NCI-H1417 (cell line): ENCODE results near the gene CBFA2T3.
A peak's percentile ranks its signal among the peaks of the same experiment; 100 is the strongest.
"Not testable (repeated sequence)": the region's sequence is repeated elsewhere in the genome, so short reads cannot be mapped to it uniquely, and the experiment has no call there.

ENCODE experiments used
- DNase-seq, 3 experiments: peaks; one replicate each; lab custom pipeline; 2025; lab: John Stamatoyannopoulos, UW

CBFA2T3 gene

DNA sequence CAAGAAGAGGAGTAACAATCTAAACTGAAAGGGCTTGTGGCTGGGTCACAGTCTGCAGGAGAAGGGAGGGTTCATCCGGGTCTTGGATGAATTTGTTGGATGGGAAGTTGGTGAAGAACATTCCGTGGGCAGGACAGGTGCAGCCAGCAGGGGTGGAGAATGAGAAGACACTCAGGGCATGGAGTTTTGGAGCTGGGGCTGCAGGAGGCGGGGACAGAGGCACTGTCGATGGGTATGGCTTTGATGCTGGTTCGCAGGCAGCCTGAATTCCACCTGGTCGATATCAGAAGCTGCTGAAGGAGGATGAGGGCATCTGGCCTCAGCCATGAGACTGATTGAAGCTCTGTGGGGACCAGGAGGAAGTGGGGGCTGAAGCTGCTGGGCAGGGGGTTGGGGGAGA is 36.1 kb upstream of the CBFA2T3 start:
- no peak for DNase-seq

DNA sequence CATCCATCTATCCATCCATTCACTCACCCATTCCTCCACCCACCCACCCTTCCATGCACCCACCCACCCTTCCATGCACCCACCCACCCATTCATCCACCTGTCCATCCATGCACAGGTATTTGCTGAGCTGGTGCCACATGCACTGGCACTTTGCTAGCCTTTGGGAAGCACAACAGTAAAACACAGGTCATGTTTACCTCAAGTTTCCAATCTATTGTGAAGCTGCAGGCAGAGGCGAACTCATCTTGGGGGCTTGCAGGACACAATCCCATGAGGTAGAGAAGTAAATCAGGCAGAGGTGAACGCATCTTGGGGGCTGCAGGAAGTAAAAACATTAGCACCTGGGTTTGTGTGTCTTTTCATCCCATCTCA is 35.6 kb upstream of the CBFA2T3 start:
- no peak for DNase-seq

DNA sequence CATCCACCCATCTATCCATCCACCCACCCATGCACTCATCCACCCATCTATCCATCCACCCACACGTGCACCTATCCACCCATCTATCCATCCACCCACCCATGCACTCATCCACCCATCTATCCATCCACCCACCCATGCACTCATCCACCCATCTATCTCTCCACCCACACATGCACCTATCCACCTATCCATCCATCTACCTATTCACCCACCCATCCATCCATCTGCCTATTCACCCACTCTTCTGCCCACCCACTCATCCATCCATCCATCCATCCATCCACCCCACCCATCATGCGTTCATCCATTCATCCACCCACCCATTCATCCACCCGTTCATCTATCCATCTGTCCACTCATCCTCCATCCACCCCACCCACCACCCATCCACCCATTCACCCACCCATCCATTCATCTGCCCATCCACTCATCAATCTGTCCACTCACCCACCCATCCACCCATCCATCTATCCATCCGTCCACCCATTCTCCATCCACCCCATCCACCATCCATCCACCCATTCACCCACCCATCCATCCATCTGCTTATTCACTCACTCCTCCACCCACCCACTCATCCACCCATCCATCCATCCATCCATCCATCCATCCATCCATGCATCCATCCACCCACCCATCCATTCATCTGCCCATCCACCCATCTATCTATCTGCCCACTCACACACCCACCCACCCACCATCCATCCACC is 35.1 kb upstream of the CBFA2T3 start:
- no peak for DNase-seq

DNA sequence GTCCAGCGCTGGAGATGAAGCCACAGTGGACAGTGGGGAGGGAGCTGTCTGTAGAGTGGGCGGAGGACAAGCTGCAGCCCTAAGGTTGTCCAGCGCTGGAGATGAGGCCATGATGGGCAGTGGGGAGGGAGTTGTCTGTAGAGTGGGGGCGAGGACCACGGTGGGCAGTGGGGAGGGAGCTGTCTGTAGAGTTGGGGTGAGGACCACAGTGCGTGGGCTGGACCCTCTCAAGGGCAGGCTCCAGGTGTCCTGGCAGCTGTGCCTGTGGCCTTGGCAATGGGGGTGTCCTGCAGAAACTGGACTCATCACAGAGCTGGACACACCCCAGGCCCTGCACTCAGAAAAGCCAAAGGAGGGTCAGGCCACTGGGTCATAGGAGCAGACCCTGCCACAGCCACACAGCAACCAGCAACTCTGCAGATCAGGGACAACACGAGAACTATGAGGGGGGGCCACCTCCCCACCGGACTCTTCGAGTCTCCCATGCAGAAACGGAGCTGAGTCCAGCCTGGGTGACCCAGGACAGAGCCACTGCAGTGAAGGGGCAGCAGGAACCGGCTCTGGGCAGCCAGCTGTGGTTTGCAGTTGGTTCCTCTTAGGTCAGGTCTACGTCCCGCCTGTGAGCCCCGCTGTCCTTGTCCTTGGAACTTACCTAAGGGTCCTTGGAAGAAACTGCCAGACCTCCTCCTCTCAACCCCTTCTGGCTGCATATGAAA is 33.4 kb upstream of the CBFA2T3 start:
- DNase-seq = no peak

DNA sequence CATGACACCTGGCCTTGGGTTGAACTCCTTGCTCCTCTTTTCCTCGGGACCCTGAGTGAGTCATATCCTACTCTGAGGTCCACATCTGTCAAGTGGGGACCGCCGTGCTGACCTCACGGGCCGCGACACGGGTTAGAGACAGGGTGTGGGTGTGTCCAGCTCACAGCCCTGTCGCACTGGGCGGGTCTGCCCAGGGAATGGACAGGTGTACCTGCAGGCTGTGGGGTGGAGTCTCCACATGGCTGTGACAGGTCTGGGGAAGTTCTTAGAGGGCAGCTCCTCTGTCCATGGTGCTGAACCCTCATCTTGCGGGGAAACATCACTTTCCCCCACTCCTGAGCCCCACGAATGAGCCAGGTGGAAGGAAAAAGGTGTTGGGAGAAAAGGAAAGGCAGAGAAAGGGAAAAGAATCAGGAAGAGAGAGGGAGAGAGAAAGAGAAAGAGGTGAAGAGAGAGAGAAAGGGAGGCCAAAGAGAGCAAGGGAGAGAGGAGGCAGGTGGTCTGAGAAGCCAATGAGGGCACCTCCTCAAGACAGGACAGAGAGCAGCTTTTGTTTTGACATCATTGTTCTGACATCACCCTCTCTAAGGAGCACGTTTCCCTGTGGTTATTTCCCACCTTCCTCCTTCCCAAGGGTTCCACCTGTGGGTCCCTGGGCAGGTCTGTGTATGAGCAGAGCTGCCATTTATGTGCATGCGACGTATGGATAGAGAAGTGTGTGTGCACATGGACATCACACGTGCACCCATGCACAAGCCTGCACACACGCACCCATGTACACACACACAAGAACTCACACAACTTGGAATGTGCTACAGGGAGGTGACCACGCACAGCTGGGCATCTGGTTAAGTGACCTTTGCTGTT is 32.6 kb upstream of the CBFA2T3 start:
- no peak for DNase-seq

DNA sequence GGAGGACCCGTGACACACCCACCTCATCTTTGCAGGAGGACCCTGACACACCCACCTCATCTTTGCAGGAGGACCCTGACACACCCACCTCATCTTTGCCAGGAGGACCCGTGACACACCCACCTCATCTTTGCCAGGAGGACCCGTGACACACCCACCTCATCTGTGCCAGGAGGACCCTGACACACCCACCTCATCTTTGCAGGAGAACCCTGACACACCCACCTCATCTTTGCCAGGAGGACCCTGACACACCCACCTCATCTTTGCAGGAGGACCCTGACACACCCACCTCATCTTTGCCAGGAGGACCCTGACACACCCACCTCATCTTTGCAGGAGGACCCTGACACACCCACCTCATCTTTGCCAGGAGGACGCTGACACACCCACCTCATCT is 31.8 kb upstream of the CBFA2T3 start:
- DNase-seq = not testable (repeated sequence)

DNA sequence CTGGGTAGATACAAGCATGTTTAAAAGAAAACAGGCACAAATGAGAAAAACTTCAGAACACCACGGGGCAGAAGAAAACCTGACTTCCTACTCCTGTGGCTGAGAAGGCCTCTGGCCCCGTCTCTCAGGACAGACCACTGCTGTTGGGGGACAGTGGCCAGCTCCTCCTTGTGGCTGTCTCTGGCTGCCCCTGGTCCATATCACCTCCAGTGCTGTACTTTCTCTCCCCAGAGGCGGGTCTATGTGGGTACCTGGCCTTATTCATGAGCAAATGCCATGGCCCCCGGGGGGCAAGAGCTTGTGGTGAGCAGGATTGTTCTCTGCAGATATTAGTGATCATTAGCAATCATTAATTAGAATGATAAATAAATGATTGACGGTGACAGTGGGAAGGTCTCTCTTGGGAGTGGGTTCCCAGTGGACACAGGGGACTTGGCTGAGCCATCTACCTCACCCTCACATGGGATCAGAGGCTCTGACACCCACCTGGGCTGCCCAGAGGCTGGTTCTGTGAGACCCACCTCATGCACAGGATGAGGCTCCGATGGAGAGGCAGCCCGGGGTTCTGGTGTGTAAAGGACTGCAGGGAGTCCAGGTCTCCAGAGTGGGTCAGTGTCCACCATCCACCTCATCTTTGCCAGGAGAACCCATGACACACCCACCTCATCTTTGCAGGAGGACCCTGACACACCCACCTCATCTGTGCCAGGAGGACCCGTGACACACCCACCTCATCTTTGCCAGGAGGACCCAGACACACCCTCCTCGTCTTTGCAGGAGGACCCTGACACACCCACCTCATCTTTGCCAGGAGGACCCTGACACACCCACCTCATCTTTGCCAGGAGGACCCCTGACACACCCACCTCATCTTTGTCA is 30.6 kb upstream of the CBFA2T3 start:
- DNase-seq = no peak

DNA sequence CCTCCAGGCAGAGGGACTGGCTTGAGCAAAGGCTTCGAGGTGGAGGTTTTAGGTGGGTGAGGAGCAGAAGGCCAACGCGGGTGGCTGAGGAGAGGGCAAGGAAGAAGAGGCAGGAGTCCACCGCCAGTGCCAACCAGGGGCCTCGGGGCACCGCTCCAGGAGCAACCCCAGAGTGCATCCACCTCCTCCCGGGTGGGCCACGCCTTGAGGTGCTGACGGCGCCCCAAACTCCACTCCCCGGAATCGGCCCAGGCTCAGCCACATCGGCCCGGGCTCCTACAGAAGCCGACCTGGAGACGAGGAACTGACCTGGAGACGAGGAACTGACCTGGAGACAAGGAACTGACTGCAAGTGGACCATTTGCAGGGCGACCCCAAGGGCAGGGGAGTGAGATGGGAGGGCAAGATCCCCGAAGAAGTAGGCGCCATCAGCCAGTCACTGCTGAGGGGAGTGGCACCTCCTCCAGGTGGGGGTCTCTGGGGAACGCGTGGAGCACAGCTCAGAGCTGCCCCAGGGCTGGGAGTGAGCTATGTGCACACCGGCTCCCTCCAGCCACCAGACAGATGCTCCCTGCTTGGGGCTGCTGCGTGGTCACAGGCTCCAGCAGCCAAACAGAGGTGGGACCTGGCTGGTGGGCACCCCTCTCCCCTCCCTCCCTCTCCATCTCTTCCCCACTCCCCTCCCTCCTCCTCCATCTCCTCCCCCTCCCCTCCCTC is 29.2 kb upstream of the CBFA2T3 start:
- DNase-seq = no peak

DNA sequence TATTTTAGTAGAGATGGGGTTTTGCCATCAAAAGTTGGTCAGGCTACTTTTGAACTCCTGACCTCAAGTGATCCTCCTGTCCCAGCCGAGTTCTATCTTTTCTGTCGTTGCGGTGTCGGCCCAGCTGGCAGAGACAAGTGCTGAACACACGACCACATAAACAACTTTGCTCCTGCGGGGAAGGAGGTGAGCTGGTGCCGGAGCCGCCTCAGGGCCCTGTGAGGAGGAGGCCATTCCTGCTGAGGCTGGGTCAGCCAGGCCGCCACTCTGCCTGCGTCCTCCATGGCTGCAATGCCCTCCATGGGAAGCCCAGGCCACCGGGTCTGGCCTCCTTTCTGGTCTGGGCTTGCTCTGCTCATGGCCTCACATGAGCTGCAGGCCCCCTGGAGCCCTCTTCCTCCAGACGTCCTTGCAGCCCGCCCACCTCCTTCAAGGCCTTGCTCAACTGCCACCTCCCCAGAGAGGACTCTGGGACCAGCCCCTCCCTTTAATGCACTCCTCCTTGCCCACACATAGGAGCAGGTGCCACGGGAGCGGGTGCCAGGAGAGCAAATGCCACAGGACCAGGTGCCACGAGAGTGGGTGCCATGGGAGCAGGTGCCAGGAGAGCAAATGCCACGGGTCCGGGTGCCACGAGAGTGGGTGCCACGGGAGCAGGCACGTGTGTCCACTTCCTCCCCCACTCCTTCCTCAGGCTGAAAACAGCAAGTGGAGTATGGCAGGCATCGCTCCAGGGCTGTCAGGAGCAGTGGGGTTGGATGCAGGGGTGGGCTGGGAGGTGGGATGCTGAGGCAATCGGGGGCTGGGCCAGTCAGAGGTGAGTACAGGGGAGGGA is 28.4 kb upstream of the CBFA2T3 start:
- no peak for DNase-seq

DNA sequence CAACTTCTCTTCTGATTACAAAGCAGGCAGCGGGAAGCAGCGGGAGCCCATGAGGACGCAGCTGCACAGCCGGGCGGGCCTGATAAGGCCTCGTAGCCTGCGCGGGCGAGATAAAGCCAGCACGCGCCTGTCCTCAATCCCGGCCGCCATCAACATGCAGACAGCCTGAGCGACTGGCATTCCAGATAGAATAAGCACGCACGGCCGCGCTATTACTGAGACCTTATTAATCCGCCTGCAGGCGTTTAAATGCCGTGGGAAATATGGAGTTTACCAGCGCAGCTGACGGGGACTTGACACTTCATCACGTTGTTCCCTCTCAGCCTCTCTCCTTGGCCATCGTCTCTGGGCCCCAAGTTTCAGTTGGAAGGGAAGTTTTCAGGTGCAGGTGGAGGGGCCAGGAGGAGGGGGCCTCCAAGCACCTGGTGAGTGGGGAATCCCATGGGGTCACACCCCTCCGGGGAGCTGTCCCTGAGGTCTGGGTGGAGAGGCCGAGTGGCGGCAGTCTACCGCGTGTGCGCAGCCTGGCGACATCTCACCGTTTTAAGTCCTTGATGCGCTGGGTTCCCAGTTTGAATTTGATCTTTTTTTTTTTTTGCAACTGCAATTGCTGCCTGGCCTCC is 27.3 kb upstream of the CBFA2T3 start:
- DNase-seq = peak in 2 of 3 experiments; percentile 58 to 76

DNA sequence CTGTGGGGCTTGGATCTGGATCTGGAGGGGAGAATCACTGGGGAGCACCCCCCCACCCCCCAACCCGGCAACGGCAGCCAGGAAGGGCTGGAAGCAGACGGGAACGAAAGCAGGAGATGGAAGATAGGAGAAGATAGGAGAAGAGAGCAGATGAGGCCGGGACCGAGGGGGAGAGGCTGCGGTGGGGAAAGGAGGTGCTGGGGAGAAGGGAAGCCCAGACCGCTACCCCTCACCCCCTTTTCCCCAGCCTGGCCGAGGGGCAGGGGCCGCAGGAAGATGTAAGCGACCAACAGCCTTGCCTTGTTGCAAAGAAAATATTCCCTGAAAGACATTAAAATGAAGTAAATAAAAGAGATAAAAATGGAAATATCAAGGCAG is 26.8 kb upstream of the CBFA2T3 start:
- no peak for DNase-seq

DNA sequence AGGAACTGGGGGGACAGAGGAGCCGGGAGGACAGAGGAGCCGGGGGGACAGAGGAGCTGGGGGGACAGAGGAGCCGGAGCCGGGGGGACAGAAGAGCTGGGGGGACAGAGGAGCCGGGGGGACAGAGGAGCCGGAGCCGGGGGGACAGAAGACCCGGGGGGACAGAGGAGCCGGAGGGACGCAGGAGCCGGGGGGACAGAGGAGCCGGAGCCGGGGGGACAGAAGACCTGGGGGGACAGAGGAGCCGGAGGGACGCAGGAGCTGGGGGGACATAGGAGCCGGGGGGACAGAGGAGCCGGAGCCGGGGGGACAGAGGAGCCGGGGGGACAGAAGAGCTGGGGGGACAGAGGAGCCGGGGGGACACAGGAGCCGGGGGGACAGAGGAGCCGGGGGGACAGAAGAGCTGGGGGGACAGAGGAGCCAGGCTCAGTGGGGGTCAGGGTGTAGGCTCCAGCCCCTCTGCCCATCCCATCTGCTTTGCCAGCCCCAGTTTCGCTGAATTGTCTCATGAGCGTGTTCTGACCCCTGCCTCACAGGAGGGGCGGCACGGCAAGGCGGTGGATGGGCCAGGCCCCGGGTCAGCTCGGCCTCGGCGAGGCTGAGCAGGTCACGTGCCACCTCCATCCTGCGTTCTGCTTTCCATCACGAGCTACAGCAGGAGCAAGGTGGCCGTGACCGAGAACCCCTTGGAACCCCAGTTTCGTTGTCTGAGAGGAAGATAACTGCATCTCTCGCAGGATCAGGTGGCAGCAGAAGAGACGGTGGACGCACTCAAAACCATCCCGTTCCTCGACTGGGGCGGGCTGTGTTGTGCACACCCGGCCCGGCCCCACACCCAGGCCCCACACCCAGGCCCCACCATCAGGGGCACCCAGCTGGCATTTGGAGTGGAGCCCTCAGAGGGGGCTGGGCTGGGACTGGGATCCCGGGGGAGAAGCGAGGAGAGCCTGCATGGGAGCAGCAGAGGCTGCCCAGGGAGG is 26.1 kb upstream of the CBFA2T3 start:
- DNase-seq = peak in 2 of 3 experiments; percentile 62 to 64

DNA sequence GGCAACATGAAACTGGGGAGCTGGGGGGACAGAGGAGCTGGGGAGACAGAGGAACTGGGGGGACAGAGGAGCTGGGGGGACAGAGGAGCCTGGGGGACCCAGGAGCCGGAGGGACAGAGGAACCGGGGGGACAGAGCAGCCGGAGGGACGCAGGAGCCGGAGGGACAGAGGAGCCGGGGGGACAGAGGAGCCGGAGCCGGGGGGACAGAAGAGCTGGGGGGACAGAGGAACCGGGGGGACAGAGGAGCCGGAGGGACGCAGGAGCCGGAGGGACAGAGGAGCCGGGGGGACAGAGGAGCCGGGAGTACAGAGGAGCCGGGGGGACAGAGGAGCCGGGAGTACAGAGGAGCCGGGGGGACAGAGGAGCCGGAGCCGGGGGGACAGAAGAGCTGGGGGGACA is 25.1 kb upstream of the CBFA2T3 start:
- not testable (repeated sequence) for DNase-seq

DNA sequence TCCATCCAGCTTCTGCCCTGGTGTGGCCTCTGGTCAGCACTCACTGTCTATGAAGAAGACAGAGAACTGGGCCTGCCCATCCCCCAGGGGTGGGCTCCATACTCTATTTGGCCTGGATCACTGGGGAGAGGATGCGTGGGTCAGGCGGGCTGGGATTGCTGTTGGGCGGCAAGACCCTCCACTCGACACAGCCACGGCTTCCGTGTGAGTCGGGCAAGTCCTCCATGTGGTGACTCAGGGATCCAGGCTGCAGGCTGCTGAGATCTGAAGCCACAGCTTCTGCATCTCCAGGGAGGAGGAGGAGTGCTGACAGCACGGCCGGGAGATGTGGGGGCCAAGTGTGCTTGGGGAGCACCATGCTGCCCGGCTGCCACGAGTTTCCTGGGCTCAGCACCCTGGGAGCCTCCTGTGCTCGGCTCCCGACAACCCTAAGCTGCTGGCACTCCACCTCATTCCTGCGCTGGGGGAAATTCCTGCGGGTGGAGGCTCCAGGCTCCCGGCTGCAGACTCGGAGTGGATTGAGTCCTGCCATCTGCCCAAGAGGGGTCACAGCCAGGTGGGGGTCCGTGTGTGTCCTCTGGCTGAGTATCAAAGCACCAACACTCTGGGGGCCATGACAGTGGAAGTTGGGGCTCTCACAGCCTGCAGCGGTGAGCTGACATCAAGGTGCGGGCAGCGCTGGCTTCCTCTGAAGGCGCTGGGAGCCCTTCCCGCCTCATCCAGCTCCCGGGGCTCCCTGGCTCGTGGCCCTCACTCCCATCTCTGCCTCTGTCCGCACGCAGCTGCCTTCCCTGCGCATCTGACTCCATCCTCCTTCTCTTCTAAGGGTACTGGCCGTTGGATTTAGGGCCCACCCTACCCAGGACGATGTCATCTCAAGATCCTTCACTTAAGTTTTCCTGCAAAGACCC is 24.4 kb upstream of the CBFA2T3 start:
- DNase-seq = no peak

DNA sequence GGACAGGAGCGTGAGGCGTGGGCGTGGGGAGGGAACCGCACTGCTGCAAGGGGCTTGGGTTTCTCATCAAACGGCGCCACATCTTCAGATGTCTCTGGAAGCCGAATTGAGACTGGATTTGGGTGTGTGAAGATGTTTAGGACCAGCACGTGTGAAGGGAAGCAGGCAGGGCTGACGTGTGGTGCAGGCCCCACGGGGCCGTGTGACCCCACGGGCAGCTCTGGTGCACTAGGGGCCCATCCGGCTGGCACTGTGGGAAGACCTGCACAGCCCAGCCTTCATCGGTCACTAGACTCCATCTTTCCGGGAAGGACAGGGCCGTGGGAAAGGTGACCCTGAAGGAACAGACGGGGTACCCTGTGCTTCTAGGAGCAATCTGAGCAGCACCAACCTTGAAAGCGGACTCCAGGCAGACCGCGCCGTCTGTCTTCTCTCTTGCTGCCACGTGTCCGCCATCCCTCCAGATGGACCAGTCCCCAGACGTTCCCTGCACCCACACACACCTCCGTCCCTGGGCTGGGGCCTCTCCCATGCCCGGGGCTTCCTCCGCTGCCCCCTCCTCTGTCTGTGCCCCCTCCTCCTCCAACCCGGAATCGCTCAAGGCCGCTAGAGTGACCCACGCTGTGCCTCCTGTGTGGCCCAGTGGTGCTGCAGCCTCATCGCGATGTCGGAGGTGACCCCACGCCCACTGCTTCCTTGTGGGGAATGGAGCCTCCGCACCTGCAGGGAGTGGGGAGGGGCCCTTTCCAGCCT is 23.4 kb upstream of the CBFA2T3 start:
- no peak for DNase-seq

DNA sequence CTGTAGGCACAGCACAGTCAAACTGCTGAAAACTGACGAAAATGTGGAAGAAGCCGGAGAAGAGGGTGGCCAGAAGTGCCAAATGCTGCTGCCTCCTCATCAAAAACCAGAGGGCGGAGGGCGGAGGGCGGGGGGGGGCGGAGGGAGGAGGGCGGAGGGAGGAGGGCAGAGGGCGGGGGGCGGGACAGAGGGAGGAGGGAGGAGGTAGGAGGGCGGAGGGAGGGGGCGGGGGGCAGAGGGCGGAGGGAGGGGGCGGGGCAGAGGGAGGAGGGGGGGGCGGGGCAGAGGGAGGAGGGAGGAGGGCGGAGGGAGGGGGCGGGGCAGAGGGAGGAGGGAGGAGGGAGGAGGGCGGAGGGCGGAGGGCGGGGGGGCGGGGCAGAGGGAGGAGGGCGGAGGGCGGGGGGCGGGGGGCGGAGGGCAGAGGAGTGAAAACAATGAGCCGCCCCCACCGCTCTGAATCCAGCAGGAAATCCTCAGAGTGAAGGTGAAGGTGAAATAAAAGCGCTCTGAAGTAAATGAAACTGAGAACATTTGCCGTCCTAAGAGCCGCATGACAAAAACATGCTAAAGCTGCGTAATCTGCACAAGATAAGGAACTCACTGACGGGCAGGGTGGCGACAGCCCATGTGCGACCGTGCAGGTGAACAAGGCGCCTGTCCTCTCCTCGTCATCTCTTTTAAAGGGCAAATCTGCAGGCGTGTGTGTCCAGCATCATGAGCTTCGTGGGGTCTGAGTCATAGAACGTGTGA is 22.6 kb upstream of the CBFA2T3 start:
- DNase-seq = no peak
